ENCODE results near the gene DIABLO.

DNA sequence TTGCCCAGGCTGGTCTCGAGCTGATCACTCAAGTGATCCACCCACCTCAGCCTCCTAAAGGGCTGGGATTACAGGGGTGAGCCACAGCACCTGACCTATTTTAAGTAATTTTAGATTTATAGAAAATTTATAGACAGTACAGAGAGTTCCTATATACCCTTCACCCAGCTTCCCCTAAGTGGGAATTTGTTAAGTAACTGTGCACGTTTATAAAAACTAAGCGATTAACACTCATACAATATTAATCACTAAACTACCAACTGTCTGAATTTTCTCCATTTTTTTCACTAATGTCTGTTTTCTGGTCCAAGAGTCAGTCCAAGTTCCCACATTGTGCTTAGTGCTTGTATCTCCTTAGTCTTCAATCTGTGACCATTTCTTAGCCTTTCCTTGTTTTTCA is 57.4 kb downstream of the DIABLO start:
- no peak for TF ChIP-seq POLR2A (IDR thresholded peaks at IDR 0.05; ENCODE audit: low read depth)
- TF ChIP-seq, protein P1, sequence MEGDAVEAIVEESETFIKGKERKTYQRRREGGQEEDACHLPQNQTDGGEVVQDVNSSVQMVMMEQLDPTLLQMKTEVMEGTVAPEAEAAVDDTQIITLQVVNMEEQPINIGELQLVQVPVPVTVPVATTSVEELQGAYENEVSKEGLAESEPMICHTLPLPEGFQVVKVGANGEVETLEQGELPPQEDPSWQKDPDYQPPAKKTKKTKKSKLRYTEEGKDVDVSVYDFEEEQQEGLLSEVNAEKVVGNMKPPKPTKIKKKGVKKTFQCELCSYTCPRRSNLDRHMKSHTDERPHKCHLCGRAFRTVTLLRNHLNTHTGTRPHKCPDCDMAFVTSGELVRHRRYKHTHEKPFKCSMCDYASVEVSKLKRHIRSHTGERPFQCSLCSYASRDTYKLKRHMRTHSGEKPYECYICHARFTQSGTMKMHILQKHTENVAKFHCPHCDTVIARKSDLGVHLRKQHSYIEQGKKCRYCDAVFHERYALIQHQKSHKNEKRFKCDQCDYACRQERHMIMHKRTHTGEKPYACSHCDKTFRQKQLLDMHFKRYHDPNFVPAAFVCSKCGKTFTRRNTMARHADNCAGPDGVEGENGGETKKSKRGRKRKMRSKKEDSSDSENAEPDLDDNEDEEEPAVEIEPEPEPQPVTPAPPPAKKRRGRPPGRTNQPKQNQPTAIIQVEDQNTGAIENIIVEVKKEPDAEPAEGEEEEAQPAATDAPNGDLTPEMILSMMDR (IDR thresholded peaks at IDR 0.05): no peak
- no peak for TF ChIP-seq POLR2AphosphoS5 (IDR thresholded peaks at IDR 0.05)
- no peak for TF ChIP-seq EP300 (IDR thresholded peaks at IDR 0.05)
